Measurements from ENCODE around the gene KRT79.

GRCh38 chr12:52861511-52861910, 27.4 kb upstream of the KRT79 start:
- TF ChIP-seq, protein P1, sequence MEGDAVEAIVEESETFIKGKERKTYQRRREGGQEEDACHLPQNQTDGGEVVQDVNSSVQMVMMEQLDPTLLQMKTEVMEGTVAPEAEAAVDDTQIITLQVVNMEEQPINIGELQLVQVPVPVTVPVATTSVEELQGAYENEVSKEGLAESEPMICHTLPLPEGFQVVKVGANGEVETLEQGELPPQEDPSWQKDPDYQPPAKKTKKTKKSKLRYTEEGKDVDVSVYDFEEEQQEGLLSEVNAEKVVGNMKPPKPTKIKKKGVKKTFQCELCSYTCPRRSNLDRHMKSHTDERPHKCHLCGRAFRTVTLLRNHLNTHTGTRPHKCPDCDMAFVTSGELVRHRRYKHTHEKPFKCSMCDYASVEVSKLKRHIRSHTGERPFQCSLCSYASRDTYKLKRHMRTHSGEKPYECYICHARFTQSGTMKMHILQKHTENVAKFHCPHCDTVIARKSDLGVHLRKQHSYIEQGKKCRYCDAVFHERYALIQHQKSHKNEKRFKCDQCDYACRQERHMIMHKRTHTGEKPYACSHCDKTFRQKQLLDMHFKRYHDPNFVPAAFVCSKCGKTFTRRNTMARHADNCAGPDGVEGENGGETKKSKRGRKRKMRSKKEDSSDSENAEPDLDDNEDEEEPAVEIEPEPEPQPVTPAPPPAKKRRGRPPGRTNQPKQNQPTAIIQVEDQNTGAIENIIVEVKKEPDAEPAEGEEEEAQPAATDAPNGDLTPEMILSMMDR (IDR thresholded peaks at IDR 0.05; ENCODE audit: control extremely low read depth in 1 of 3, insufficient read depth in 1 of 3, low read depth in 1 of 3, low read length in 3 of 3), result no peak
- no peak for TF ChIP-seq RFX5 (IDR thresholded peaks at IDR 0.05; ENCODE audit: borderline replicate concordance, low read depth, low read length)
- no peak for TF ChIP-seq POLR2A (IDR thresholded peaks at IDR 0.05; ENCODE audit: control extremely low read depth in 1 of 2, low read depth in 2 of 2, low read length in 2 of 2)
- no peak for TF ChIP-seq EZH2 (IDR thresholded peaks at IDR 0.05; ENCODE audit: low read depth, low read length, severe bottlenecking)

Measured in H1 (cell line).